HCT116 (cell line): ENCODE results near the gene TEKT4. TPM values are rescaled to one million over a fixed set of nuclear protein-coding genes. Genes with fewer than 3 reads are reported as not detected.

Source experiments
- ATAC-seq: fragments of 200-7000 bp; cut with Tn5 transposase; 2 replicates; pipeline ENCODE4 v1.9.1; 2020; ENCODE audit warnings: mild to moderate bottlenecking, moderate library complexity
- Bru-seq: library from RNA; stranded (reverse); fragments of 400-500 nt; gene quantifications from one replicate; lab custom pipeline; 2021; lab: Mats Ljungman, UMichigan
- BruChase-seq, 2 experiments: library from RNA; stranded (reverse); fragments of 400-500 nt; gene quantifications; one replicate each; lab custom pipeline; 2021; lab: Mats Ljungman, UMichigan
- BruUV-seq: library from RNA; stranded (reverse); fragments of 400-500 nt; replicated peaks from 2 replicates; lab custom pipeline; 2021; lab: Mats Ljungman, UMichigan
- CTCF ChIA-PET: fragments of 300-600 bp; sonication (Branson Sonifier 250); formaldehyde crosslinking; loops from one replicate; lab custom pipeline; 2021; ENCODE audit warnings: antibody characterized with exemption; lab: Charles Lee
- POLR2A ChIA-PET: fragments of 300-600, 350-600 bp; sonication (Branson Sonifier 250); formaldehyde crosslinking; loops from one replicate; lab custom pipeline; 2021; ENCODE audit warnings: antibody characterized with exemption; lab: Charles Lee
- RAD21 ChIA-PET, 2 experiments: fragments of 300-600 bp; sonication (Branson Sonifier 250); formaldehyde crosslinking; loops; one replicate each; lab custom pipeline; 2023; ENCODE audit warnings: low total read pairs in 2 of 2; ENCODE audit not compliant: uncharacterized antibody in 2 of 2, unreplicated experiment in 2 of 2, low non-redundant PET in 1 of 2; lab: Charles Lee
- DNase-seq: peaks from one replicate; pipeline ENCODE4 v3.0.0-alpha.2; 2010; ENCODE audit warnings: low read depth, low spot score
- H2AFZ ChIP-seq: fragments of 200-600 bp; shearing (Covaris generic), sonication (generic); 2 replicates; pipeline ENCODE4 v1.6.1; 2017; ENCODE audit warnings: low read depth, mixed run types, mixed read lengths, antibody characterized with exemption, low read length; ENCODE audit not compliant: poor library complexity, severe bottlenecking
- H3K27ac ChIP-seq: 2 replicates; pipeline ENCODE4 v1.5.1; 2012; ENCODE audit warnings: low read depth, low read length
- H3K27me3 ChIP-seq: fragments of 200-600 bp; sonication (generic); 2 replicates; pipeline ENCODE4 v1.6.1; 2016; ENCODE audit warnings: mixed run types, low read length, mixed read lengths; ENCODE audit not compliant: insufficient read depth
- H3K36me3 ChIP-seq, 2 experiments: fragments of 200-500 bp in 1 of 2; fragments of 200-600 bp in 1 of 2; sonication (Bioruptor generic) in 1 of 2; sonication (generic) in 1 of 2; 2 replicates each; pipeline versions ENCODE4 v1.5.1 to v1.6.1; 2014 to 2016; ENCODE audit warnings: low read length in 2 of 2, inconsistent platforms in 1 of 2, mixed read lengths in 1 of 2, mixed run types in 1 of 2; ENCODE audit not compliant: insufficient read depth in 2 of 2, control insufficient read depth in 1 of 2
- H3K4me1 ChIP-seq, 2 experiments: fragments of 200-600 bp in 1 of 2; sonication (generic) in 1 of 2; 2 replicates each; pipeline versions ENCODE4 v1.5.1 to v1.6.1; 2012 to 2017; ENCODE audit warnings: low read length in 2 of 2, inconsistent platforms in 1 of 2, mild to moderate bottlenecking in 1 of 2, mixed read lengths in 1 of 2, mixed run types in 1 of 2, moderate library complexity in 1 of 2; ENCODE audit not compliant: insufficient read depth in 2 of 2, control insufficient read depth in 1 of 2
- H3K4me2 ChIP-seq: fragments of 200-600 bp; sonication (generic); 2 replicates; pipeline ENCODE4 v1.6.1; 2017; ENCODE audit warnings: mixed run types, low read length, mixed read lengths
- H3K4me3 ChIP-seq, 2 experiments: fragments of 200-600 bp in 1 of 2; sonication (generic) in 1 of 2; replicated peaks in 1 of 2; 2 replicates each; pipeline ENCODE4 v1.5.1; 2011 to 2016; ENCODE audit warnings: low read length in 2 of 2, control low read depth in 1 of 2, low read depth in 1 of 2, mild to moderate bottlenecking in 1 of 2, mixed read lengths in 1 of 2, mixed run types in 1 of 2
- H3K79me2 ChIP-seq: fragments of 200-600 bp; sonication (generic); 2 replicates; pipeline ENCODE4 v1.6.1; 2017; ENCODE audit warnings: mild to moderate bottlenecking, mixed run types, low read length, moderate library complexity, mixed read lengths; ENCODE audit not compliant: insufficient read depth
- H3K9ac ChIP-seq: fragments of 200-600 bp; sonication (generic); 2 replicates; pipeline ENCODE4 v1.6.1; 2016; ENCODE audit warnings: low read length, mixed read lengths
- H3K9me2 ChIP-seq: fragments of 200-600 bp; sonication (generic), shearing (Covaris generic); 2 replicates; pipeline ENCODE4 v1.6.1; 2017; ENCODE audit warnings: mixed run types, mild to moderate bottlenecking, moderate library complexity; ENCODE audit not compliant: insufficient read depth
- H3K9me3 ChIP-seq, 2 experiments: fragments of 200-500 bp in 1 of 2; fragments of 200-600 bp in 1 of 2; sonication (Bioruptor generic) in 1 of 2; sonication (generic) in 1 of 2; 2 replicates each; pipeline ENCODE4 v1.6.1; 2014 to 2017; ENCODE audit warnings: low read length in 2 of 2, mixed read lengths in 2 of 2, inconsistent platforms in 1 of 2, low read depth in 1 of 2, mild to moderate bottlenecking in 1 of 2, mixed run types in 1 of 2, moderate library complexity in 1 of 2; ENCODE audit not compliant: control insufficient read depth in 1 of 2, insufficient read depth in 1 of 2
- H4K20me1 ChIP-seq: fragments of 200-600 bp; sonication (generic), shearing (Covaris generic); 2 replicates; pipeline ENCODE4 v1.6.1; 2017; ENCODE audit warnings: mixed run types, mild to moderate bottlenecking, moderate library complexity; ENCODE audit not compliant: insufficient read depth
- CBX3 ChIP-seq: IDR thresholded peaks from 2 replicates; pipeline ENCODE4 v1.6.1; 2012; ENCODE audit warnings: low read depth
- CEBPB ChIP-seq: IDR thresholded peaks from 2 replicates; pipeline ENCODE4 v1.6.1; 2012; ENCODE audit warnings: low read depth
- ELF1 ChIP-seq: IDR thresholded peaks from 2 replicates; pipeline ENCODE4 v1.6.1; 2012; ENCODE audit warnings: low read depth, borderline replicate concordance
- EZH2 ChIP-seq: fragments of 200-600 bp; sonication (generic); IDR thresholded peaks from 2 replicates; pipeline ENCODE4 v1.6.1; 2017; ENCODE audit warnings: antibody characterized with exemption, mixed run types
- EZH2phosphoT487 ChIP-seq: fragments of 200-600 bp; IDR thresholded peaks from 2 replicates; pipeline ENCODE4 v1.6.1; 2018; ENCODE audit warnings: antibody characterized with exemption, borderline replicate concordance
- JUND ChIP-seq: IDR thresholded peaks from 2 replicates; pipeline ENCODE4 v1.6.1; 2012
- POLR2AphosphoS5 ChIP-seq: IDR thresholded peaks from 2 replicates; pipeline ENCODE4 v1.6.1; 2011; ENCODE audit warnings: mild to moderate bottlenecking, low read depth, low read length, moderate library complexity
- RAD21 ChIP-seq: IDR thresholded peaks from 2 replicates; pipeline ENCODE4 v1.6.1; 2012; ENCODE audit warnings: low read depth, mild to moderate bottlenecking
- SIN3A ChIP-seq: IDR thresholded peaks from 2 replicates; pipeline ENCODE4 v1.6.1; 2012; ENCODE audit warnings: low read depth
- SP1 ChIP-seq: IDR thresholded peaks from 2 replicates; pipeline ENCODE4 v1.6.1; 2012; ENCODE audit warnings: low read depth
- ZNF274 ChIP-seq: fragments of 200-500 bp; sonication (Bioruptor generic); IDR thresholded peaks from 2 replicates; pipeline ENCODE4 v1.6.1; 2014; ENCODE audit warnings: mild to moderate bottlenecking, low read depth, low read length, inconsistent platforms
- intact Hi-C: fragments of 100-400 bp; cut with micrococcal nuclease; formaldehyde crosslinking; loops from 2 replicates; pipeline ENCODE4 v1.10.0; 2022
- long read RNA-seq: library from polyadenylated mRNA; unstranded; transcript quantifications from one replicate; pipeline ENCODE4 v2.0.0, GENCODE V29; 2021; ENCODE audit not compliant: unreplicated experiment
- polyA plus RNA-seq: library from polyadenylated mRNA; unstranded; fragments of >200 nt; gene quantifications from 2 replicates; pipeline ENCODE4 v1.2.1, GENCODE V29; 2012; ENCODE audit warnings: missing spikeins
- total RNA-seq: library from RNA; stranded (reverse); gene quantifications from one replicate; pipeline ENCODE4 v1.2.1, GENCODE V29; 2021; ENCODE audit not compliant: unreplicated experiment
- TF ChIP-seq, protein P1 (sequence below): IDR thresholded peaks from 2 replicates; pipeline ENCODE4 v1.6.1; 2011; ENCODE audit warnings: mild to moderate bottlenecking, low read length, moderate library complexity; ENCODE audit not compliant: insufficient replicate concordance; ENCODE audit errors: extremely low read depth
- TF ChIP-seq, protein P2 (sequence below): IDR thresholded peaks from 2 replicates; pipeline ENCODE4 v1.6.1; 2012
- TF ChIP-seq, protein P3 (sequence below): IDR thresholded peaks from 2 replicates; pipeline ENCODE4 v1.6.1; 2012
- TF ChIP-seq, protein P4 (sequence below), 3 experiments: fragments of 200-600 bp in 1 of 3; sonication (generic) in 1 of 3; IDR thresholded peaks in 2 of 3; conservative IDR thresholded peaks in 1 of 3; 2 replicates each; pipeline ENCODE4 v1.5.1; 2012 to 2017; ENCODE audit warnings: low read depth in 2 of 3, low read length in 2 of 3, antibody characterized with exemption in 1 of 3, borderline replicate concordance in 1 of 3, control low read depth in 1 of 3, mild to moderate bottlenecking in 1 of 3, mixed read lengths in 1 of 3, mixed run types in 1 of 3, moderate library complexity in 1 of 3; ENCODE audit not compliant: insufficient read depth in 1 of 3

The TEKT4 gene, protein sequence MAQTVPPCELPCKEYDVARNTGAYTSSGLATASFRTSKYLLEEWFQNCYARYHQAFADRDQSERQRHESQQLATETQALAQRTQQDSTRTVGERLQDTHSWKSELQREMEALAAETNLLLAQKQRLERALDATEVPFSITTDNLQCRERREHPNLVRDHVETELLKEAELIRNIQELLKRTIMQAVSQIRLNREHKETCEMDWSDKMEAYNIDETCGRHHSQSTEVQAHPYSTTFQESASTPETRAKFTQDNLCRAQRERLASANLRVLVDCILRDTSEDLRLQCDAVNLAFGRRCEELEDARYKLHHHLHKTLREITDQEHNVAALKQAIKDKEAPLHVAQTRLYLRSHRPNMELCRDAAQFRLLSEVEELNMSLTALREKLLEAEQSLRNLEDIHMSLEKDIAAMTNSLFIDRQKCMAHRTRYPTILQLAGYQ
- not detected for total RNA-seq
- 0.07 TPM in 1 of 2 replicates, not detected in the other for polyA plus RNA-seq
- not detected for Bru-seq, nascent RNA
- not detected for BruChase-seq, experiment 1, labeled RNA remaining after a 6-hour chase
- not detected for BruChase-seq, experiment 2, labeled RNA remaining after a 2-hour chase
- long read RNA-seq = 0 reads

DNA sequence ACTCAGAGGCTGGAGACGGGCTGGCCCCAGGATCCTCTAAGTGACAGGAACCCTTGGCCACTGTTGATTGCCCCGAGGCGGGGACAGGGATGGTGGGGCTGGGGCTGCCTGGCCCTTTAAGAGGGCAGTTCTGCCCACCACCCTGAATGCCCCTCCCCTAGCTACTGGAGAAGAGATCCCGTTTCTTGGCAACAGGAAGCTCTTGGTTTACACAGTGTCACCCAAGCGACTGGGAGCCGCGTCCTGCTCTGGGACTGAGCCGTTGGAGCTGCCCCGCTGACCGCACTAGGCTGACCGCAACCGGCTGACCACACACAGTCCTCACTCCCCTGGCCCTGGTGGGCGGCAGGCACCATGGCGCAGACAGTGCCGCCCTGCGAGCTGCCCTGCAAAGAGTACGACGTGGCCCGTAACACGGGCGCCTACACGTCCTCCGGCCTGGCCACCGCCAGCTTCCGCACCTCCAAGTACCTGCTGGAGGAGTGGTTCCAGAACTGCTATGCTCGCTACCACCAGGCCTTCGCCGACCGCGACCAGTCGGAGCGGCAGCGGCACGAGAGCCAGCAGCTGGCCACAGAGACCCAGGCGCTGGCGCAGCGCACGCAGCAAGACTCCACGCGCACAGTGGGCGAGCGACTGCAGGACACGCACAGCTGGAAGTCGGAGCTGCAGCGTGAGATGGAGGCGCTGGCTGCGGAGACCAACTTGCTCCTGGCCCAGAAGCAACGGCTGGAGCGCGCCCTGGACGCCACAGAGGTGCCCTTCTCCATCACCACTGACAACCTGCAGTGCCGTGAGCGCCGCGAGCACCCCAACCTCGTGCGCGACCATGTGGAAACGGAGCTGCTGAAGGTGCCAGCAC is at the start of gene TEKT4:
TSS of gene TEKT4 (plus strand) at position 205 of the 862 bp plus-strand sequence. CDS start at position 355, 150 bp downstream.
- no peak within 1 kb of the TSS for H3K27ac ChIP-seq
- POLR2A ChIA-PET = no interaction called here

More for the DNA sequence above, at the start of gene TEKT4:
- no peaks in the 10 kb centered on the region for H3K9me3 ChIP-seq
- intact Hi-C loops = loop anchor here (10.0 kb wide), 1 partner anchor 83 kb away; no protein-coding TSS in a partner anchor
- no TSS peak for BruUV-seq
- TF ChIP-seq, protein P1, sequence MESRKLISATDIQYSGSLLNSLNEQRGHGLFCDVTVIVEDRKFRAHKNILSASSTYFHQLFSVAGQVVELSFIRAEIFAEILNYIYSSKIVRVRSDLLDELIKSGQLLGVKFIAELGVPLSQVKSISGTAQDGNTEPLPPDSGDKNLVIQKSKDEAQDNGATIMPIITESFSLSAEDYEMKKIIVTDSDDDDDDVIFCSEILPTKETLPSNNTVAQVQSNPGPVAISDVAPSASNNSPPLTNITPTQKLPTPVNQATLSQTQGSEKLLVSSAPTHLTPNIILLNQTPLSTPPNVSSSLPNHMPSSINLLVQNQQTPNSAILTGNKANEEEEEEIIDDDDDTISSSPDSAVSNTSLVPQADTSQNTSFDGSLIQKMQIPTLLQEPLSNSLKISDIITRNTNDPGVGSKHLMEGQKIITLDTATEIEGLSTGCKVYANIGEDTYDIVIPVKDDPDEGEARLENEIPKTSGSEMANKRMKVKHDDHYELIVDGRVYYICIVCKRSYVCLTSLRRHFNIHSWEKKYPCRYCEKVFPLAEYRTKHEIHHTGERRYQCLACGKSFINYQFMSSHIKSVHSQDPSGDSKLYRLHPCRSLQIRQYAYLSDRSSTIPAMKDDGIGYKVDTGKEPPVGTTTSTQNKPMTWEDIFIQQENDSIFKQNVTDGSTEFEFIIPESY = no peak
- TF ChIP-seq SP1 = no peak
- TF ChIP-seq JUND = no peak
- TF ChIP-seq, protein P2, sequence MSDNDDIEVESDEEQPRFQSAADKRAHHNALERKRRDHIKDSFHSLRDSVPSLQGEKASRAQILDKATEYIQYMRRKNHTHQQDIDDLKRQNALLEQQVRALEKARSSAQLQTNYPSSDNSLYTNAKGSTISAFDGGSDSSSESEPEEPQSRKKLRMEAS = no peak
- no peak for TF ChIP-seq ZNF274
- TF ChIP-seq CEBPB = no peak
- no peak for TF ChIP-seq SIN3A
- no peak for TF ChIP-seq RAD21
- TF ChIP-seq CBX3 = no peak
- TF ChIP-seq EZH2 = no peak
- TF ChIP-seq, protein P3, sequence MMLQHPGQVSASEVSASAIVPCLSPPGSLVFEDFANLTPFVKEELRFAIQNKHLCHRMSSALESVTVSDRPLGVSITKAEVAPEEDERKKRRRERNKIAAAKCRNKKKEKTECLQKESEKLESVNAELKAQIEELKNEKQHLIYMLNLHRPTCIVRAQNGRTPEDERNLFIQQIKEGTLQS = no peak
- TF ChIP-seq EZH2phosphoT487 = no peak
- TF ChIP-seq POLR2AphosphoS5 = no peak
- TF ChIP-seq, protein P4, sequence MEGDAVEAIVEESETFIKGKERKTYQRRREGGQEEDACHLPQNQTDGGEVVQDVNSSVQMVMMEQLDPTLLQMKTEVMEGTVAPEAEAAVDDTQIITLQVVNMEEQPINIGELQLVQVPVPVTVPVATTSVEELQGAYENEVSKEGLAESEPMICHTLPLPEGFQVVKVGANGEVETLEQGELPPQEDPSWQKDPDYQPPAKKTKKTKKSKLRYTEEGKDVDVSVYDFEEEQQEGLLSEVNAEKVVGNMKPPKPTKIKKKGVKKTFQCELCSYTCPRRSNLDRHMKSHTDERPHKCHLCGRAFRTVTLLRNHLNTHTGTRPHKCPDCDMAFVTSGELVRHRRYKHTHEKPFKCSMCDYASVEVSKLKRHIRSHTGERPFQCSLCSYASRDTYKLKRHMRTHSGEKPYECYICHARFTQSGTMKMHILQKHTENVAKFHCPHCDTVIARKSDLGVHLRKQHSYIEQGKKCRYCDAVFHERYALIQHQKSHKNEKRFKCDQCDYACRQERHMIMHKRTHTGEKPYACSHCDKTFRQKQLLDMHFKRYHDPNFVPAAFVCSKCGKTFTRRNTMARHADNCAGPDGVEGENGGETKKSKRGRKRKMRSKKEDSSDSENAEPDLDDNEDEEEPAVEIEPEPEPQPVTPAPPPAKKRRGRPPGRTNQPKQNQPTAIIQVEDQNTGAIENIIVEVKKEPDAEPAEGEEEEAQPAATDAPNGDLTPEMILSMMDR (IDR thresholded peaks at IDR 0.05 in 2 of 3, conservative IDR thresholded peaks at IDR 0.05 in 1 of 3; ENCODE audit: borderline replicate concordance in 1 of 3, insufficient read depth in 1 of 3, low read depth in 2 of 3, low read length in 2 of 3) = no peak
- no peak for TF ChIP-seq ELF1
- H3K27me3 ChIP-seq = peaks cover 18% of the 10 kb centered on the region
- no peak within 1 kb of the TSS for H3K4me3 ChIP-seq
- no peaks in the 10 kb centered on the region for H3K36me3 ChIP-seq
- no peak within 1 kb of the TSS for H3K9ac ChIP-seq
- no peaks in the 10 kb centered on the region for H4K20me1 ChIP-seq
- H2AFZ ChIP-seq = no peak within 1 kb of the TSS
- no peak for ATAC-seq
- H3K79me2 ChIP-seq = no peaks in the 10 kb centered on the region
- DNase-seq = no peak
- no peaks in the 10 kb centered on the region for H3K4me1 ChIP-seq
- no peaks in the 10 kb centered on the region for H3K9me2 ChIP-seq
- ChIA-PET CTCF (interaction anchor here (1.6 kb wide), 1 partner anchor 244 kb away, joined by 5 read pairs; no protein-coding TSS in a partner anchor), RAD21 (no interaction called here)
- H3K4me2 ChIP-seq = no peak within 1 kb of the TSS
